ENCODE data around the gene OTOA. TPM values are rescaled to one million over a fixed set of nuclear protein-coding genes. Genes with fewer than 3 reads are reported as not detected.

OTOA gene
- total and polyA plus RNA-seq, 5 experiments from 2014 or later: 0.14 TPM; not detected in 4

Other genes starting within 250 kb of the OTOA start
- gene METTL9, start 64.4 kb upstream of the OTOA start, total RNA-seq: 10 to 100 TPM; 80.9 to 81.7 TPM
- gene METTL9, start 64.4 kb upstream of the OTOA start, polyA plus RNA-seq: 100 to 1,000 TPM; 100 to 156 (median 117) TPM
- gene IGSF6, start 11.4 kb upstream of the OTOA start, total RNA-seq: under 1 TPM; 0.57 to 0.69 TPM
- gene IGSF6, start 11.4 kb upstream of the OTOA start, polyA plus RNA-seq: under 1 TPM; 0.16 to 0.28 (median 0.22) TPM
- 100 to 1,000 TPM; 292 to 325 TPM for gene NPIPB4, start 193.8 kb downstream of the OTOA start, total RNA-seq
- 1 to 10 TPM; 5.2 to 6.0 (median 5.3) TPM for gene NPIPB4, start 193.8 kb downstream of the OTOA start, polyA plus RNA-seq

All from naive thymus-derived CD8-positive, alpha-beta T cell (primary cell).